Activated CD4-positive, alpha-beta T cell treated with anti-CD3 and anti-CD28 coated beads for 48 hours (primary cell): Measurements from ENCODE around the gene IST1.
A peak's percentile ranks its signal among the peaks of the same experiment; 100 is the strongest.
"Not testable (repeated sequence)": the region's sequence is repeated elsewhere in the genome, so short reads cannot be mapped to it uniquely, and the experiment has no call there.

Source experiments
- DNase-seq: peaks from one replicate; pipeline ENCODE4 v3.0.0-alpha.2; 2020

IST1 gene

DNA sequence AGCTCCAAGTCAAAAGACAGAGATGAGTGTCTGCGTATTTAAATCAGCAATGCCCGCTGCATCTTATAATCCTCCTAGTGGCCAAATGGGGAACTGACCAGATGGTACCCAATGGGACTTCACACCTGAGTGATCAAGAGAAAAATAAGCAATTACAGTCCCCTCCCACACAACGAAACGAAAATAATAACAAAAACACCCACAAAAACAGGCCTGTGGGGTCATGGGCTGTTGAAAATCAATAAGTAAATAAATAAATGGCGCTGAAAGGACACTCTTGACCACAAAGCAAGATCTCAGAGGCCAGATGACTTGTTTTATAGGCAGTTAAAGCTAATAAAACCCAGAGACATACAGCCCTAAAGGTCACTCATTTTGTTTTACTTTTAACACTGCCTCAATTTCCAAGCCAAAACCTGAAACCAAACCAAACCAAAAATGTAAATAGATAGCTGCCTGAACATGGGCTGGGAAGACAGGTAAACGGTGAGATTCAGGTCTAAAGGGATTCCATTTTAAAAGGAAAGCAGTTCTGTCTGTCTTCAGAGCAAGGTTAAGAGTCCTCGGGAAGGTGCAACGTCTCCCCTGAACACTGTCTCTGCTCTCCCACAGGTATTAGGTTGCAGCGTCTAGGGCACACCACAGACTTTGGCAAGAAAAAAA is 12.7 kb upstream of the IST1 start:
- DNase-seq = peak; percentile 84

DNA sequence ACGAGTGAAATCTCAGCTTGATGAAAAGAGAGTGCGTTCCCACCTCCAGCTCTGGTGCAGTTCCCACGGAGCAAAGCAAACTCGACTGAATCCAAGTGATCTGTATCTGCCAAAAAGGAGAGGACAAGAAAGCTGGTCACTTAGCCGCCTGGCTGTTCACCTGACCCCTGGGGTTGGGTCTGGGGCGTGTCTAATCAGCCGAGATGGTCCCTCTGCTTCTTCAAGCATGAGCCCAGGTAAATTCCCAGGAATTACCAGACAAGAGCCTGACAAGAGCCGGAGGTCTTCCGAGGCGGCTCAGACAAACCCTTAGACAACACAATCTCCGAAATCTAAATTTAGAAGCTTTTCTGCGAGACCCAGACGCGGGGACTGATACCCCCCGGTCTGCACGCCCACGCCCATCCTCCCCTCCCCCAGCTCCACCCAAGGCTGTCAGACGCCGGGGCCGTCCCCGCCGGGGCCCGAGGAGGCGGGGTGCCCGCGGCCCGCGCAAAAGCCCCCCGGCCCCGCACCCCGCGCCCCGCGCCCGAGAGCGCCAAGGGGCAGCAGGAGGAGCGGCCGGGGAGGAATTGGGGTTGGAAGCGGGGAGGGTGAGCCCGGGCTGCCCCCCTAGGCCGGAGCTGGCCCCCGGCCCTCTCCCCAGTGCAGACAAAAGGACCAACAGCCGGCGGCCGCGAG is 12.0 kb upstream of the IST1 start:
- DNase-seq = peak; percentile 60

DNA sequence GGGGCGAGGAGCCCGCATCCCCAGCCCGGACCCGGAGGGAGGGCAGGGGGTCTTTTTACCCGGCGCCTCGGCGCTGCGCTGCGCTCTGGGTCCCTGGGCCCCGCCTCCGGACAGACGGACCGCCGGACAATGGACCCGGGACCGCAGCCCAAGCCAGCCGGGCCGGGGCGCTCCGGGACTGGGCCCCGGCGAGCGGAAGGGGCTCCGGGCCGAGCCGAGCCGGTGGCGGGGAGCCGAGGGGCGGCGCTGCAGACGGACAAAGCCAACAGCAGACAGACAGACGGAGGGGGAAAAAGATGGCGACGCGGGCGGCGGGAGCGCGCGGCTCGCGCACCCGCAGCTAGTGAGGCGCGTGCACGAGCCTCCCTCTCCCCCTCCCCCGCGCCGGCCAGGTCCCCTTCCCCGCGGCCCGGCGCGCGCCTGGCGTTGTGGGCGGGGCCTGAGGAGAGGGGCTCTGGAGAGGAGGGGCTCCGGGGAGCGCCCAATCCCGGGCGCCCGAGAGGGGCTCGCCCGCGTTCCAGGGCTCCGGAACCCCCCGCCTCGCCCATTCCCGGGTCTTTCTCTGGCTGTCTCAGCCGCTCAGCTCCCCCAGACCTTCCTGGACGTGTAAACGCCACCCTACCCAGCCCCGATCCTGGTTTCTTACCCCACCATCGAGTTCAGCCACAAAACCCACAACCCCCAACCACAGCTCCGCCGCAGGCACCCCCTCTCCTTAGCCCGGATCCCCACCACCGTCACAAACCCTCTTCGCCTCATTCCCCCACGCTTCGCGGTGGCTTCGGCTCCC is 11.3 kb upstream of the IST1 start, which contains the start of gene ZNF821:
Gene ZNF821 (minus strand): TSS at position 334 of the 790 bp plus-strand sequence. CDS start 4,236 bp downstream, outside the sequence.
- peak; percentile 81 for DNase-seq

DNA sequence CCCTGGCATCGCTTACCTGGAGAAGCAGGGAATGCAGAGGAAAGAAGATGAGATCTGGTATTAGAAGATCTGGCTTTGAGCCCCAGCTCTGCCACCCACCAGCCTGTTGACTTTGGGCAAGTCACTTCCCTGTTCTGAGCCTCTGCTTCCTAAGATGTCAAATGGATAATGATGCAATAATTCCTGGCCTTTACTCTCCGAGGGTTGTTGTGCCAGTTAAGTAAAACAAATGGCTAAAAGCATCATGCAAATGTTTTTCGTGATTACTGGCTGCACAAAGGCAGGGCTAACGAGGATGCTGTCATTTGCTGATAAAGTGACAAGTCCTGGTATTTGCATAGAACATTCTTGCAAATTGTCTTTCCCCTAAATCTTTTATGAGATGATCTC is 10.1 kb upstream of the IST1 start:
- DNase-seq = no peak

DNA sequence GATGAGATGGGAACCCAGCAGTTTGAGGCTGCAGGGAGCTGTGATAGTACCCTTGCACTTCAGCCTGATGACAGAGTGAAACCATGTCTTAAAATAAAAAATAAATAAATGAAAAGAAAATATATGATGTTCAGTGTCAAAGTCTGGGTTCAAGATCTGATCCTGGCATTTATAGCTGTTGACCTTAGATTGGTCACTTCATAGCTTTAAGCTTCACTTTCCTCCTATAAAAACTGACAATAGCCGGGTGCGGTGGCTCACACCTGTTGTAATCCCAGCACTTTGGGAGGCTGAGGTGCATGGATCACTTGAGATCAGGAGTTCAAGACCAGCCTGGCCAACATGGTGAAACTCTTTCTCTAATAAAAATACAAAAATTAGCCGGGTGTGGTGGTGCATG is 6.2 kb upstream of the IST1 start:
- no peak for DNase-seq

DNA sequence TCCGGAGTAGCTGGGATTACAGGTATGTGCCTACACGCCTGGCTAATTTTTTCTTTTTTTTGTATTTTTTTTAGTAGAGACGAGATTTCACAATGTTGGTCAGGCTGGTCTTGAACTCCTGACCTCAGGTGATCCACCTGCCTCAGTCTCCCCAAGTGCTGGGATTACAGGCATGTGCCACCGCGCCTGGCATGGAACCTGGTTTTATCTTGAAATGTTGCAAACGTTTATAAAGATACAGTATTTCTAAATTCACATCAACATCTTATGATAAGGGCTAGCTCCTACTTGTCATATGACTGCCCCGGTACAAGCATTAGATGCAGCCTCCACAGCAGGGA is 1.5 kb upstream of the IST1 start:
- DNase-seq = no peak

DNA sequence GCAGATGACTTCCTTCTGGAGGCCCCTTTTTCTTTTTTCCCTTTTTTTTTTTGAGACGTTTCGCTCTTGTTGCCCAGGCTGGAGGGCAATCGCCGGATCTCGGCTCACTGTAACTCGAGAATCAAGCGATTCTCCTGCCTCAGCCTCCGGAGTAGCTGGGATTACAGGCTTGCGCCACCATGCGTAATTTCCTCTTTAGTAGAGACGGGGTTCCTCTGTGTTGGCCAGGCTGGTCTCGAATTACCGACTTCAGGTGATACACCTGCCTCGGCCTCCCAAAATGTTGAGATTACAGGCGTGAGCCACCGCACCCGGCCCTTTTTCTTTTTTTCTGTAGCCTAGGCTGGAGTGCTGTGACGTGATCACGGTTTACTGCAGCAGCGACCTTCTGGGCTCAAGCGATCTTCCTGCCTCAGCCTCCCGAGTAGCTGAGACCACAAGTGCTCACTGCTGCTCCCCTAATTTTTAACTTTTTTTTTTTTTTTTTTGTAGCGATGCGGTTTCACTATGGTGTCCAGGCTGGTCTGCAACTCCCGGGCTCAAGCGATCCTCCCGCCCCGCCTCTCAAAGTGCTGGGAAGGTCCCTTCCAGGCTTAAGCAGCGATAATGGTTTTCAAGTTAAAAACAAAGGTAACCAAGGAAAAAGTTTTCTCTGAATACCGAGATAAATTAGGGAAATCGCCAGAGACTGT is 956 bp upstream of the IST1 start:
- peak; percentile 48 for DNase-seq

DNA sequence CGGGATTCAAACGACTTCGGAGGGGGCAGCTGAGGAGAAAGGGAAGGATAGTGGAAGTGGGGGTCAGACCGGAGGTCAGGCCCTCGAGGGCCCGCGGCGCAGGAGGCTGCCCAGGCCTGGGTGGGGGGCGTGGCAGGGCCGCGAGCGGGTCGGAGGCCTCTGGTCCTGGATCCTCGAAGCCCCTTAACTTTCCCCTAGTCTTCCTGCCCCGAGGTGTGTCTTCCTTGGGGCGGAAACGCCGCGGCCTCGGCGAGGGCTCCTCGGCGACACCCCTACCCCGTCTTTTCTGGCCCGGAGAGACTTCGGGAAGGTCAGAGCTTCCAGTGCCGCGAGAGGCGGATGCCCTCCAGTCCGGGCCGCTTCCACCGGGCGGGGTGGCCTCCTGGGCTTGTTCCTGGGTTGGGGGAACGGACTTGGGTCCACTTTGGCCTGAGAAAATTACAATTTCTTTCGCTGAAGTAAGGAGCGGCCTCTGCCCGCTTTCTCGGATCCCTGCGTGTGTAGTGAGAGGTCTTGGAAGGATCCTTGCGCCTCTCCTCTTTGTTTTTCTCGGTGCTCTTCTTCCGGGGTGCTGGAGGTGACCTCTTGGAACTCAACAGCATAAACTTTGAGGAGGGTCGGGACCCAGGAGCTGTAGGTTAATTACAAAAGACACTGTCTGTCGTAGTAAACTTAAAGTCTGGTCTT is 491 bp downstream of the IST1 start:
- DNase-seq = peak; percentile 44

DNA sequence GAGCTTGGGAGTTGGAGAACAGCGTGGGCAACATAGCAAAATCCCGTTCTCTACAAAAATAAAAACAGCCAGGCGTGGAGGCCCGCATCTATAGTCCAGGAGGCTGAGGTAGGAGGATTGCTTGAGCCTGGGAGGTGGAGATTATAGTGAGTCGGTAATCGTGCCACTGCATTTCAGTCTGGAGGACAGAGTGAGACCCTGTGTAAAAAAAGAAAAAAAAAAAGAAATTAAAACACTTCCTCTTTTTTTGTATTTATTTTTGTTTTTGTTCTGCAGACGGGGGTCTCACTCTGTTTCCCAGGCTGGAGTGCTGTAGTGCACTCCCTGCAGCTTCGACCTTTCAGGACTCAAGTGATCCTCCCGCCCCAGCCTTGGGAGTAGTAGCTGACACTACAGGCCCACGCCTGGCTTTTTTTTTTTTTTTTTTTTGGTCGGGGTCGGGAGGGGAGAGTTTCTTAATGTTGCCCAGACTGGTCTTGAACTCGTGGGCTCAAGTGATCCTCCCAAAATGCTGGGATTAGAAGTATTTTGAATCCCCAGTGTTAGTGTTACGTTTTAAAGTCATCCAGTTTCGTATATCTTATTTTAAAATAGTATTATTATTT is 1.5 kb downstream of the IST1 start:
- no peak for DNase-seq

DNA sequence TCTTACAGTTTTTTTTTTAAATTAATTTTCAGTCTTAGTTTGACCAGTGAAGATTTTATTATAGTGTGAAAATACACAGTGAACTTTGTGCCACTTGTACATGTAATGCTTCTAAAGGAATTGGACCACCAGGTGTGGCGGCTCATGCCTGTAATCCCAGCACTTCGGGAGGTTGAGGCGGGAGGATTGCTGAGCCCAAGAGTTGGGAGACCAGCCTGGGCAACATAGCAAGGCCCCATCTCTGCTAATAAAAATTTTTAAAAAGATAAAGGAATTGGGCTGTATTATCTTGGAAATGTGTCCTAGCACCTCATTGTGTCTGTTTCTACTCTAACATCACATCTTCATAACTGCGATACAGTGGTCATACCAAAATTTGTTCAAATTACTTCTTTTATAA is 3.8 kb downstream of the IST1 start:
- DNase-seq = no peak

DNA sequence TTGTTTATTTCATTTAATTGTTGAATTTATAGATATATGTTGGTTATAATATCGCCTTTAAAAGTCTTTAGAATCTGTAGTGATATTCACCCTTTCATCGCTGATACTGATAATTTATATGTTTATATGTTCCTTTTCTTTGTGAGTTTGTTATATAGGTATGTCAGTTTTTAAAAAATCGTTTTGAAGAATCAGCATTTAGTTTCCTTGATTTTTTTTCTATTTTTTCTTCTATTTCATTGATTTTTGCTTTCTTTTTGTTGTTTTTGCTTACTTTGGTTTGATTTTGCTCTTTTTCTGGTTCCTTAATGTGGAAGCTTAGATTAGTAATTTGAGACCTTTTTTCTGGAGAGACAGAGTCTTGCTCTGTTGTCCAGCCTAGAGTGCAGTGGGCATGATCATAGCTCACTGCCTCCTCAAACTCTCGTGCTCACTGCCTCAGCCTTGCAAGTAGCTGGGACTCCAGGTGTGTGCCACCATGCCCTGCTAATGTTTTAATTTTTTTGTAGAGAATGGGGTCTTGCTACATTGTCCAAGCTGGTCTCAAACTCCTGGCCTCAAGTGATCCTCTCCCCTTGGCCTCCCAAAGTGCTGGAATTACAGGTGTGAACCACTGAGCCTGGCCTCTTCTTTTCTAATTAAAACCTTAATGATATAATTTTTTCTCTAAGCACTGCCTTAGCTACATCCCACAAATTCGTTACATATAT is 7.5 kb downstream of the IST1 start:
- DNase-seq = no peak

DNA sequence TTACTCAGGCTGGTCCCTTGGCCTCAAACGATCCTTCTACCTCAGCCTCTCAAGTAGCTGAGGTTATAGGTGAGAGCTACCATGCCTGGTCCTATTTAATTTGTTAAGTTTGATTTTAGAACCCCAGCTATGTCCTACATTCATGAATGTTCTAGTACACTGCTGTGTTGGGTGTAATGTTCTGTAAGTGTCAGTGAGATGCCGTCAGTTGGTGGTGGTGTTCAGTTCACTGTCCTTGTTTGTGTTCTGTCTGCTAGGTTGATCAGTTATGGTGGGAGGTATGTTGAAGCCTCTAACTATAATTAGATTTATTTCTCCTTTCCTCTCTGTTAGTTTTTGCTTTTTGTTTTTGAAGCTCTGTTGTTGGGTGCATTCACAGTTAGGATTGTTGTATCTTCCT is 8.3 kb downstream of the IST1 start:
- DNase-seq = no peak

DNA sequence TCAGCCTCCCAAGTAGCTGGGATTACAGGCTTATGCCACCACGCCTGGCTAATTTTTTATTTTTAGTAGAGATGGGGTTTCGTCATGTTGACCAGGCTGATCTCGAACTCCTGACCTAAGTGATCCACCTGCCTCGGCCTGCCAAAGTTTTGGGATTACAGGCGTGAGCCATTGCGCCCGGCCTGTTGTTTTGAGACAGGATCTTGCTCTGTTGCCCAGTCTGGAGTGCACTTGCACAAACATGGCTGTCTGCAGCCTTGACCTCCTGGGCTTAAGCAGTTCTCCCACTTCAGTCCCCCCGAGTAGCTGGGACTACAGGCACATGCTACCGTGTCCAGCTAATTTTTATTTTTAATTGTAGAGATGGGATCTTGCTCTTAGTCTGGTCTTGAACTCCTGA is 8.9 kb downstream of the IST1 start:
- no peak for DNase-seq

DNA sequence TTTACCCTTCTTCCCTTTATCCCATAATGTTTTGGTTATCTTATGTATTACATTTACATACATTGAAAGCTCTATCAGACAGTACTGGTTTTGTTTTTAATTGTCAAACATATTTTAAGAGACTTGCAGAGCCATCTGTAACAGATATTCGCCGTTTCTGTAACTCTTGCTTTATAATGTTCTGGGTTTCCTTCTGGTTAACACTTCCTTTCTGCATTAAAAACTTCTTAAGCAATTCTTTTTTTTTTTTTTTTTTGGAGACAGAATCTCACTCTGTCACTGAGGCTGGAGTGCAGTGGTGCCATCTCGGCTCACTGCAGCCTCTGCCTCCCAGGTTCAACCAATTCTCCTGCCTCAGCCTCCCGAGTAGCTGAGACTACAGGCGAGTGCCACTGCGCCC is 10.4 kb downstream of the IST1 start:
- not testable (repeated sequence) for DNase-seq

DNA sequence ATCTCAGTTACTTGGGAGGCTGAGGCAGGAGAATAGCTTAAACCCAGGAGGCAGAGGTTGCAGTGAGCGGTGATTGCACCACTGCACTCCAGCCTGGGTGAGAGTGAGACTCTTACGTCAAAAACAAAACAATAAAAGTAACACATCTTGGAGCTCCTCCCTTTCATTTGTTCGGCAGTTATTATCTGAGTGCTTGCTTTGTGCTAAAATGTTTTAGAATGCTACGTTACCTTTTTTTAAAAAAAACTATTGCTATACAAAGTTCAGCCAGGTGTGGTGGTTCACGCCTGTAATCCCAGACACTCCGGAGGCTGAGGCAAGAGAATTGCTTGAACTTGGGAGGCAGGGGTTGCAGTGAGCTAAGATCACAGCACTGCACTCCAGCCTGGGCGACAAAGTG is 15.8 kb downstream of the IST1 start:
- DNase-seq = no peak

DNA sequence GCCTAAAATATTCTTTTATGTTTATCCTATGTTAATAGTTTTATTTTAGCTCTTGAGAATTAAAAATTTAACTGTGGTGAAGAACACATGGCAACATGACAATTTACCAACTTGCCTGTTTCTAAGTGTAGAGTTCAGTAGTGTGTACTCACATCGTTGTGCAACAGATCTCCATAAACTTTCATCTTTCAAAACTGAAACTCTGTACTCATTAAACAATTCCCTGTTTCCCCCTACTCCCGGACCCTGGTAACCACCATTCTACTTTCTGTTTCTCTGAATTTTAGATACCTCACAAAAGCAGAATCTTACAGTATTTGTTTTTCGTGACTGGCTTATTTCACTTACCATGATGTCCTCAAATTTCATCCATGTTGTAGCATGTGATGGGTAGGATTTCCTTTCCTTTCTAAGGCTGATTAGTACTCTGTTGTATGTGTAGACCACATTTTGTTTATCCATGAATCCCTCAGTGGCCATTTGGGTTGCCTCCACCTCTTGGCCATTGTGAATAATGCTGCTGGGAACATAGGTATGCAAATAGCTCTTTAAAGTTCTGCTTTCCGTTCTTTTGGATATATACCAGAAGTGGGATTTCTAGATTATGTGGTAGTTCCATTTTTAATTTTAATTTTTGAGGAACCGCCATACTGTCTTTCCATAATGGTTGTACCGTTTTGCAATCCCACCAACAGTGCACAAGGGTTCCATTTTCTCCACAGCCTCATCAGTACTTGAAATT is 17.4 kb downstream of the IST1 start:
- DNase-seq = no peak

DNA sequence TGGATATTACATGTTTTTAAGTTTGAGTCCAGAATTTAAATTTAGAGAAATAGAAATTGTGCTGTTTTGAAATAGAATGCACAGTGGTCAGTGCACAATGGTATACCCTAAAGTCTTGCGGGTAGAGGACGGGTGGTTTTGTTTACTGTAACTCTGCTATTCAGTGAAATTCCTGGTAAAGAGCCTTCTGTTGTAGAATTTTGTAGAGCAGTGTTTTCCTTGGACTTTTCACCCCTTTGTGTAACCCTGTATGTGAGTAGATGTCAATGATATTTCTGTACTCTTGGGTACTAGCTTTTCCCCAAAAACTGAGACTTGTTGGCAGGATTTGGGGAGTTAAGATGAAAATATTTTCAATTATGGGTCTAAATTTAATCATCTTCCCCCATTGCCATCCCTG is 19.5 kb downstream of the IST1 start:
- DNase-seq = no peak

DNA sequence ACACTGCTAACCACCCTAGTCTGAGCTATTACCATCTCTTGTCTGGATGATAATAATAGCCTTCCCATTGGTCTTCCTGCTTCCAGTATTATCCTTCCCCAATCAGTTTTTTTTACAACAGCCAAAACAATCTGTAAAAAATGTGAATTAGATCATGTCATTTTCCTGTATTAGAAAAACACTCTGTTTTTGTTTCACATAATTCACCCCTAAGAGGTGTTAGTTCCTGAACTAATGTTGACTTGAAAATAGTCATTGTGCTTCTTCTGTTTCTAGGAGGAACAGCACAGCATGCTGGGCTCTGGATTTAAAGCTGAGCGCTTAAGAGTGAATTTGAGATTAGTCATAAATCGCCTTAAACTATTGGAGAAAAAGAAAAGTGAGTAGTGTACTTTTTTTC is 20.0 kb downstream of the IST1 start:
- no peak for DNase-seq

DNA sequence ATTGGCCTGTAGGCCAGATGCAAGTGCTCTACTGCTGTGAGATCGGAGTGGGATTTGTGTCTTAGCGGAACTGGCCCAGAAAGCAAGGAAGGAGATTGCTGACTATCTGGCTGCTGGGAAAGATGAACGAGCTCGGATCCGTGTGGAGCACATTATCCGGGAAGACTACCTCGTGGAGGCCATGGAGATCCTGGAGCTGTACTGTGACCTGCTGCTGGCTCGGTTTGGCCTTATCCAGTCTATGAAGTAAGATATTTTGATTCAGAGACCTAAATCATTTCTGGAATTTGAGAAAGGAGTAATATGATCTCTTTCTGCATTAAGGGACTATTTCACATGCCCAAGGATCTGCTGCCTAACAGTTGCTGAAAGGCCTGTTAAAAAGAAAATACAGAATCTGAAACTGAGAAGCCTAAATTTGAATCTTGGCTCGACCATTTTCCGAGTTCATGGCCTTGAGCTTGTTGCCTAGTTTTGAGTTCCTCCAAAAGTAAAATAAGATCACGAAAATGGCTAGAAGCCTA is 21.1 kb downstream of the IST1 start:
- DNase-seq = no peak

DNA sequence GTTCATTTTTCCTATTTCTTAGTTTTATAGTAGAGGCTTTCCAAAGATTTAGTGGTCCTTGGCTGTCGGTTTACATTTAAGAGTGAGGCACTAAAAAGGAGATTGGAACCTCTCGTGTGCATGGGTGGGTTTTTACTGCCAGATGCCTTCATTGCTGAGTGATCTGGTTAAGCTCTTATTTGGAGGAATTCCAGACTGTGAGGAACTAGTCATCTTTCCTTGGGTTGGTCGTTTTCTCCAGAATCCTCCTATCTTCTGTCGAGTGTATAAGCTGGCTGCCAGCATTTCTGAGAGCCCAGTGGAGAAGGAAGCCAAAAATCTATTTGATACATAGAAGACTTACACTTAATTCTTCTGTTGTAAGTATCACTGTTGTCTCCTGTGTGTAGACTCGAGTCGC is 22.6 kb downstream of the IST1 start:
- no peak for DNase-seq

DNA sequence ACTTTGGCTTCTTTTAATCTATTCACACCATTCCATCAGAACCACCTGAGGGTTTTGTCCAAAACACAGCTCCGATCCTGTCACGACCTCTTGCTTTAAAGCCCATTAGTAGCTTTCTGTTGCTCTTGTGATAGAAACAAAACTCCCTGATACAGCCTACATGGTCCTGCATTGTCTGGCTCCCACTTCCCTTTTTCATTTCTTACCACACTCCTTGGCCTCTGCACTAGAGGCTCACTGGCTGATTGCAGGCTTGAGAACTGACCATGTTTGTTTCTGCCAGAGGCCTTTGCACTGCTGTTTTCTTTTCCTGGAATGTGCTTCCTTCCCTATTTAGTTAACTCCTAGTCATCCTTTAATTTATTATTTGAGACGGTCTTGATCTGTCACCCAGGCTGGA is 23.7 kb downstream of the IST1 start:
- no peak for DNase-seq
